GM18505 (cell line): ENCODE data around the gene TLE6.
"Not testable (repeated sequence)": the region's sequence is repeated elsewhere in the genome, so short reads cannot be mapped to it uniquely, and the experiment has no call there.

Experiments used
- ATAC-seq: cut with Tn5 transposase; IDR thresholded peaks from one replicate; pipeline ENCODE4 v1.9.1; 2021; ENCODE audit not compliant: unreplicated experiment
- POLR2A ChIP-seq: IDR thresholded peaks from 4 replicates; pipeline ENCODE4 v1.6.1; 2011; ENCODE audit warnings: borderline replicate concordance; ENCODE audit not compliant: insufficient read depth, insufficient read length; ENCODE audit errors: extremely low read depth

Gene TLE6

DNA sequence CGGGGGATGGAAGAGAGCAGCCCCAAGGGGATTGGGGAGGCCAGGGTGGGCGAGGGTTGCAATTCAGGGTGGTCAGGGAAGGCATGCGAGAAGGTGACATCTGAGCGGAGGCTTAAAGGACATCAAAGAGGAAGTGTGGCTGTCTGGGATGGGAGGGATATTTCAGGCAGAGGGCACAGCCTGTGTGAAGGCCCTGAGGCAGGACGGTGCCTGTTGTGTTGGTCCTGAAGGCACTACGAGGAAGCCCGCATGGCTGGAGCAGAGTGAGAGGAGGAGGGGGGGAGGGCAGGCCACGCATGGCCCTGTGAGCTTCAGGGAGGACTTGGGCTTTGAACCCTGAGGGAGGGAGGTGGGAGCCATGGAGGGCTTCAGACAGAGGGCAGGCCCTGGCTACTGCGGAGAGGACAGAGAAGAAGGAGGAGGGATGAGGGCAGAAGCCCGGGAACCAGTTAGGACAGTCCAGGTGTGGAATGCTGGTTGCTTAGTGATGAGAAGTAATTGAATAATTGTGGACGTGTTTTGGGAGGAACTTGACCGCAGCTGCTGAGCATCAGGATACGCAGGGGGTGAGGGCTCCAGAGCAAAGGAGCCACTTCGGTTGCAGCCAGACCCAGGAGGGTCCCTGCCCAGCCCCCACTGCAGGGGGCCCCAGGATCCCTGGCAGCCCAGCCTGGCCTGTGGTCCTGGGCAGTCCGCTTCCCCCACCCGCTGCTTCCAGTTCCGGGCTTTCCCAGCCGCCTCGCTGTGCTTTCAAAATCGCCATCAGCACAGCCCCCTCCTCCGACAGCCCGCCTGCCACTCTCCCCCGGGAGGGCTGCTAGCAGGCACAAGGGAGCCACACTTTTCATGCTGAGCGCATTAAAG lies 6.2 kb downstream of the TLE6 start:
- TF ChIP-seq POLR2A, result no peak

DNA sequence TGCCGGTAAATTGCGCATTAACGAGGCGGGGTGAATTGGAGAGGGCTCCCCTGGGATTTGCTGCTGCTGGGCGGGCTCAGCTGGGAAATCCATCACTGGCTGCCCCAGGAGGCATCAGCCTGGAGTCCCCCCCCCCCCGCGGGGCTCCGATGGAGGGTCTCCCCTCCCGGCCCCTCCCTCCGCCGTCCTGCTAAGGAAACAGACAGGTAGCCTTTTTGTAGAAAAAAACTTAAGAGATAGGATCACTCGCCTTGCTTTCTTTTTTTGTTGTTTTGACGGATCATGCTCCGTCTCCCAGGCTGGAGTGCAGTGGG lies 6.8 kb downstream of the TLE6 start:
- no peak for ATAC-seq

More for the DNA sequence above, 6.2 kb downstream of the TLE6 start:
- ATAC-seq, result no peak

DNA sequence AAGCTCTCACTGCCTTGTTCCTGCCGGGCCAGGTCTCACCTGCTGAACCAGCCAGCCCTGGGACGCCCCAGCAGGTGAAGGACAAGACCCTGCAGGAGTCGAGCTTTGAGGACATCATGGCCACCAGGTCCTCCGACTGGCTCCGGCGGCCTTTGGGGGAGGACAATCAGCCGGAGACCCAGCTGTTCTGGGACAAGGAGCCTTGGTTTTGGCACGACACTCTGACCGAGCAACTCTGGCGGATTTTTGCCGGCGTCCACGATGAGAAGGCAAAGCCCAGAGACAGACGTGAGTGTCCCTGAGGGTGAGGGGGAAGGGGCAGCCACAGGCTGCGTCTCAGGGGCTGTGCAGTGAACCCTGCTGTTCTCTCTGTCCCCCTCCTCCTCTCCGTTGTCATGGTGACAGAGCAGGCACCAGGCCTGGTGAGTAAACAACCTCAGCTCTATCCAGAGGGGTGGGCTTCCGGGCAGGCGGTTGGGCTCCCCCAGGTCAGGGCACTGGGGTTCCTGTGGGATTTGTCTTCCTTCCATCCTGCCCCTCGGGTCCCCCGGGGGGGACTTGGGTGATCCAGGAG lies 9.7 kb downstream of the TLE6 start:
- TF ChIP-seq POLR2A, result no peak
- no peak for ATAC-seq

More for the DNA sequence above, 6.8 kb downstream of the TLE6 start:
- TF ChIP-seq POLR2A, result no peak

GRCh38 chr19:2987797-2988196 lies 10.4 kb downstream of the TLE6 start:
- no peak for ATAC-seq
- no peak for TF ChIP-seq POLR2A

- no peak for TF ChIP-seq POLR2A
- no peak for ATAC-seq
Observed at GRCh38 chr19:2988568-2988967, 11.2 kb downstream of the TLE6 start.

- ATAC-seq, result no peak
- TF ChIP-seq POLR2A, result no peak
Observed at GRCh38 chr19:2989236-2989946, 12.0 kb downstream of the TLE6 start.

GRCh38 chr19:2992333-2992732 lies 15.0 kb downstream of the TLE6 start:
- not testable (repeated sequence) for ATAC-seq

DNA sequence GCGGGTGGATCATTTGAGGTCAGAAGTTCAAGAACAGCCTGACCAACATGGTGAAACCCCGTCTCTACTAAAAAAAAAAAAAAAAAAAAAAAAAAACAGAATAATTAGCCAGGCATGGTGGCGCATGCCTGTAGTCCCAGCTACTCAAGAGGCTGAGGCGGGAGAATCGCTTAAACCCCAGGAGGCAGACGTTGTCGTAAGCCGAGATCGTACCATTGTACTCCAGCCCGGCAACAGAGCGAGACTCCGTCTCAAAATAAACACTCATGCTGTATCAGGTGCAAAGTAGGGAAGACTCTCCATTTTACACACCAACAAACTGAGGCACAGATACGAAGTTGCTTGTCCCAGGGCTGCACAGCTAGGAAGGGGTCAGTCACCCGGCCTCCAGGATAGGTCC lies 15.6 kb downstream of the TLE6 start:
- no peak for TF ChIP-seq POLR2A
- no peak for ATAC-seq

DNA sequence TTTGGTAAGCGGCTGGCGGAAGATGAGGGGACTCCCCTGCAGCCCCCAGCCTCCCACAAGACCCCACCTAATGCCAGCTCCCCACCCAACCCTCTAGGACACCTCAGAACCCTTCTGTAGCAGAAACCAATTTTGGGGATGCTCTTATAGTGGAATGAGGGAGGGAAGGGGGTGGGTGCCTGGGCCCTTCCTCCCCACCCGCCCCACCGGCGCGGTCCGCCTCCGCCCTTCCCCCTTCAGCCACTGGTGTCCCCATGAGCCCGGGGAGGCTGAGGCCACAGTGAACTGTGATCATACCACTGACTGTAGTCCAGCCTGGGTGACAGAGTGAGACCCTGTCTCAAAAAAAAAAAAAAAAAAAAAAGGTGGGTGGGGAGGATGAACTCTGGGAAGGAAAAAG lies 16.2 kb downstream of the TLE6 start:
- ATAC-seq, result no peak
- no peak for TF ChIP-seq POLR2A

DNA sequence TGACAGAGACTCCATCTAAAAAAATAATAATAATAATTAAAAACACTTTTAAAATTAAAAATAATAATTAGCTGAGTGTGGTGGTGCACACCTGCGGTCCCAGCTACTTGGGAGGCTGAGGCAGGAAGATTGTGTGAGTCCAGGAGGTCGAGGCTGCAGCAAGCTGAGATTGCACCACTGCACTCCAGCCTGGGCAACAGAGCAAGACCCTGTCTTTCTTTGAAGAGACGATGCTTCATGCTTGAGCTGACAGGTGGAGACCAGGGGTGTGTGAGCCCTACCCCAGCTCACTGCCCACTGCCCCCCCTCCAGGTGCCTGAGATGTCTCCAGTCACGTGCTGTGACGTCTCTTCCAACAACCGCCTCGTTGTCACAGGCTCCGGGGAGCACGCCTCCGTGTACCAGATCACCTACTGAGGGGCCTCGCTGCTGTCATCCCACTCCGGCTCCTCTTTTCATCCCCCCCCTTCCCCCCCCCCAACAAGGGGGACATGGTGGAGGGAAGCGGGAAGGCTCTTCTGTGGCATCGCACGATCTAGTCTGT lies 17.3 kb downstream of the TLE6 start:
- TF ChIP-seq POLR2A, result no peak
- no peak for ATAC-seq

GRCh38 chr19:2997720-2998119 lies 20.4 kb downstream of the TLE6 start:
- ATAC-seq, result no peak
- no peak for TF ChIP-seq POLR2A

DNA sequence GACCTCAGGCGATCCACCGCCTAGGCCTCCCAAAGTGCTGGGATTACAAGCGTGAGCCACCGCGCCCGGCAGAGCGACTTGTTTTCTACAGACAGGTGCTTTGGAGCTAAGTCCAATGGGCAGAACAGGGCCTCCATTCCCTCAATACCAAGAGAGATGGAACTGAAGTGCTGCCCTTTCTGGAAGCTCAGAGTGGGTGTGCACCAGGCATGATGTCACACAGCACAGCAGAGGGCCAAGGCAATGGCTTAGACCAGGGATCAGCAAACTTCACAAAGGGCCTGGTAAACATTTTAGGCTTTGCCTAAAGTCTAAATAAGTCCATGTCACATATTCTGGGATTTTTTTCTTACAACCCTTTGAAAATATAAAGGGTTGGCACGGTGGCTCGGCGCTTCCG lies 21.3 kb downstream of the TLE6 start:
- TF ChIP-seq POLR2A, result no peak
- ATAC-seq, result no peak

- no peak for ATAC-seq
- no peak for TF ChIP-seq POLR2A
Observed at GRCh38 chr19:3001235-3001800, 24.0 kb downstream of the TLE6 start.

- ATAC-seq, result no peak
- no peak for TF ChIP-seq POLR2A
Observed at GRCh38 chr19:3003046-3003445, 25.7 kb downstream of the TLE6 start.

- ATAC-seq, result no peak
- TF ChIP-seq POLR2A, result no peak
Observed at GRCh38 chr19:3004522-3004921, 27.2 kb downstream of the TLE6 start.
